CD4-positive, alpha-beta T cell treated with Interleukin-6 at 100 ng/mL for 8 hours (primary cell): ENCODE data around the gene SHOC1.
"Not testable (repeated sequence)": the region's sequence is repeated elsewhere in the genome, so short reads cannot be mapped to it uniquely, and the experiment has no call there.

Experiments
- DNase-seq: peaks from one replicate; pipeline ENCODE4 v3.0.0-alpha.2; 2020; ENCODE audit warnings: mixed read lengths, low spot score

Gene SHOC1

DNA sequence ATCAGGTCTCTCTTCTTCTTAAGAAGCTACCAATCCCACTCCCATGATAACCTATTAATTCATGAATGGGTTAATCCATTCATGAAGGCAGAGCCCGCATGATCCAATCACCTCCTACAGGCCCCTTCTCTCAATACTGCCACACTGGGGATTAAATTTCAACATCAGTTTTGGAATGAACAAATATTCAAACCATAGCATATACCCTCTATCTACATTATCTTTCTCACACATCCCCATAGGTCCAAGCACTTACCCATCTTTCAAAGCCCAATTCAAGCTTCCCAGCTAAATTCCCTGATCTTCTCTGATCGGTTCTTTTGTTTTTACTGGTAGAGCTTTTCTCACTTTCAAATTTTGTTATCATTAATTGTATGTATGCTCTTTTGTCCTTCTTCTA, 10.5 kb upstream of the SHOC1 start:
- no peak for DNase-seq

DNA sequence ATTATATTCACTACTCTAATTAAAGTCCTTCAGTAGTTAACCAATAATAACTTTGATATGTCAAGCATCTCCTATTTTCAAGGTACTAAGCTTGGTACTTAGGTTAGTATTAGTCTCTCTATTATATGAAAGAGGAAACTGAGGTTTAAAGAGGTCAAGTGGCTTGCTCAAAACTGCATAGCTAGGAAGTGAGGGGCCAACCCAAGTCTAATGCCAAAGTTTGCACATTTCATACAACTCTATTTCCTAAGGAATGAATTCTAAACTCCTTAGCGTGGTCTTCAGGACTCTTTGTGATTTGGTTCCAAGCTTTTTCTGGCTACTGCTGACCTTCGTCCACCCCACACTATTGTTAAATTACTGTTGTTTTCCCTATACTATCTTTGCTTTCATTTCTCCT, 9.9 kb upstream of the SHOC1 start:
- no peak for DNase-seq

DNA sequence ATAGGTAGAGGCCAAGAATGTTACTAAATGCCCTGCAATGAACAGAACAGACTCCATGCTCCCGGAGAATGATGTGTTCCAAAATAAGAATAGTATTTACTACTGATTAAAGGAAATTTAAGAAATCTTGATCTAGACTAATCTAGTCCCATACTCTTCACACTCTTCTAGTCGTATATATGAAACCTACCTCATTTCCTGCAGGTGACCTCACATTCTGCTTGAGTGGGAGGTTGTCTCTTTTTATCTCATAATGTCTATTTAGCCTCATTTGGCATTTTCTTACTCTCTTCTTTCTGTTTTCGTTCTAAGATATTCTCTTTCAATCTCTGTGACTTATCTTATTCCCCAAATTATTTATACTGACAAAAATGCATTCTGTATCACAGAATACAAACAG, 9.2 kb upstream of the SHOC1 start:
- no peak for DNase-seq

DNA sequence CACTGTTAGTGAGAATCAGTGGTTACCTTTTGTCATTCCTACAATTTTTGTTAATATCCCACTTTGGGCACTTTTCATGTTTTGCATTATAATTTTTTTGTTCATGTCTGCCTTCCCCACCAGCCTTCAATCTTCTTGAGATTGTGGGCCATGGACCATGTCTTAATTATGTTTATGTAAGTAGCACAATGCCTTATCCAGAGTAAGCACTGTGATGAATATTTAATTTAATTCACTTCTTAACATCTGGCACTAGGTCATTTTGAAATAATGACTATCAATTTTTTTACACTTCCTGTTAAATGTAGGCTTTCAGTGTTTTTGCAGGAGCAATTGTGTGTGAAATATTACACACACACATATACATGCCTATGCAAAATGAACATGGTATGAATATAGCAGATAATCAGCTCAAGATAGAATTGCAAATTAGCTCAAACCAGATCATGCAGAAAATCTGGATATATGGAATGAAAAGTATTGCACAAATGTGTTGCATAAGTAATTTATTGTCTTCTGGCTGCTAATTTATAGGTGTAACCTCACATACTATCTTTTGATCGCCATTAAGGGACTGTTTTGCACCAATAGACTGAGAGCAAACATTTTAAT, 5.3 kb upstream of the SHOC1 start:
- no peak for DNase-seq

DNA sequence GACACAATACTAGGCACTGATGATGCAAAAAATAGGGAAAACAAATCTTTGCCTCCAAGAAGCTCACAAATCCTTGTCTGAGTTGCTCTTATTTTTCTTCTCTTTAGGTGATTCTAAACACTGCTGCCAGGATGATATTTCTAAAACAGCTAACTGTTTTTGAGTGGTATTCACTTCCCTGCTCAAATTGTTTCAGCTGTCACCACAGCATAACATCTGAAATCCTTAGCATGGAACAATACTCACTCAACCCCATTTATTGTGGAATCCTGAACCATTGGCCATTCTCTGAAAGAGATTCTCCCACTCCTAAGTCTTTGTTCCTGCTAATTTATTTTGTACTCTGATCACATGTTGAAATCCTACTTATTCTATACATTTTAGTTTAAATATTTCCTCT, 4.8 kb upstream of the SHOC1 start:
- no peak for DNase-seq

DNA sequence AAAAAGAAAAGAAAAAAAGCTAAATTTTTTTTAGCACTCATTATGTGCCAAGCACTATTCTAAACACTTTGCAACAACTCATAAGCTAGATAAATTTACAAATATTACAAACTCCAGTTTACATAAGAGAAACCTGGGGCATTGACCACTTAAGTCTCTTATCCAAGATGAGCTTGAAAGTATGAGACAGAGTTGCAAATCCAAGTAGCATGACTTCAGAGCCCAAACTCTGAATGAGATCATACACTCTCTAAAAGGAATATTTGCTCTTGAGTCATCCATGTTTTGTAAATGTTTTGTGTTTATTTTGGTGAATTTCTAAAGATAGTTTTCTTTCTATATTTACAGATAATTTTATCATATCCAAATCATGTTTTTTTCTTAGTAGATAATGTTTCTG, 4.0 kb upstream of the SHOC1 start:
- no peak for DNase-seq

DNA sequence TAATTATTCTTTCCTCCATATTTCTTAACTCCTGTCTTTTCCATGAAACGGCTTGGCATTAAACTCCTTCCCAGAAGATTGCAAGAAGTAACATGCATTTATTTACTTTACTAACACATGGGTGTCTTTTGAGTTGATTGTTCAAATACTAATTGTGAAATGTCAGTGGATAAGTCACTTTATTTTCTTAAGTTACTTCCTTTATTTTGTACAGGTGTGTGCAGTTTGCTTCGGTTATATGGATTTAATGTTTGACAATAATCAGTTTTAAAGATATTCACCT, 761 bp upstream of the SHOC1 start:
- no peak for DNase-seq

DNA sequence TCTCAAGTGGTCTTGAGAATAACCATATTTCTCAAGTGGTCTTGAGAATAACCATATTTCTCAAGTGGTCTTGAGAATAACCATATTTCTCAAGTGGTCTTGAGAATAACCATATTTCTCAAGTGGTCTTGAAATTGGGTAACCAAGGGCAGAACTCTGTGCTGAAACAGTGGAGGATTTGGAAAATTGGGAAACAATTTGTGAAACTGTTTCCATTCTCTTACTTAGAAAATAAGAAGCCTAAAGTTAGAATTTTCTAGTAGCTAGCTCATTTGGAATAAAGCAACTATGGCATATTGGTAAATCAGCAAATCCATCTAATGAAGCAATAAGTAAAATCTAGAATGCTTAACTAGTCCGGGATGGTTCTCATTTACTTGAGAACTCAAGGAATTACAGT, 2.9 kb downstream of the SHOC1 start:
- not testable (repeated sequence) for DNase-seq

DNA sequence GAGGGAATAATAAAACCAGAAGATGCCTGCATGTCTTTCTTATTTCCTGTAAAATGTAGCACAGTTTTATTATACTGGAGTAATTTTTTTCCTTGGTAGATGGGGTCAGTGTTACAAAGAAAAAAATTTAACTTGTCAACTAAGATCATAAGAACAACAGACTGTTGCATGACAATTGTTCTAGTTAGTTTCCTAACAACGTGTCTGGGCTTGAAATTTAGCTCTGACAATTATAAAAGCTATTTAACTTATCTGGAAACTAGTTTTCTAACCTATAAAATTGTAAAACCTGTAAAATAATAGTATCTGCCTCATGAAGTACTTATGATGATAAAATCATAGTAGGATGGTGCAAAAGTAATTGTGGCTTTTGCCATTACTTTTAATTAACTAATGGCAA, 4.9 kb downstream of the SHOC1 start:
- DNase-seq, result no peak

DNA sequence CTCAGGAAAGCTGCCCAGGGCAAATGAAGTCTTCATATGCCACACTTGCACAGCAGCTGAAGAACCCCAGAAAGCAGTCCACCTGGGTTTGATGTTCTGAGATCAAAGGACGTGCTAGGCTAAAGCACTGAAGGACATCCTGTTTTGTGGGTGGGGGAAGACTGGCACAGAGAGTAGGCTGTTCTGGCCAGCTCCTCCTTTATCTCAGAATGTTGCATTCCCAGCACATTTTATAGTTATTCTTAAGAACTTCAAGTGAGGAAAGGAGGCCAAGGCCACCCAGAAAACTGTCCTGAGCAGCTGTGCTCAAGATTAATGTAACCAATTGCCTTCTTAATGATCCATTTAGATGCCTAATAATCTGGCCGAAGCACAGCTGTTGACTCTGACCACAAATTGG, 10.9 kb downstream of the SHOC1 start:
- DNase-seq, result no peak

DNA sequence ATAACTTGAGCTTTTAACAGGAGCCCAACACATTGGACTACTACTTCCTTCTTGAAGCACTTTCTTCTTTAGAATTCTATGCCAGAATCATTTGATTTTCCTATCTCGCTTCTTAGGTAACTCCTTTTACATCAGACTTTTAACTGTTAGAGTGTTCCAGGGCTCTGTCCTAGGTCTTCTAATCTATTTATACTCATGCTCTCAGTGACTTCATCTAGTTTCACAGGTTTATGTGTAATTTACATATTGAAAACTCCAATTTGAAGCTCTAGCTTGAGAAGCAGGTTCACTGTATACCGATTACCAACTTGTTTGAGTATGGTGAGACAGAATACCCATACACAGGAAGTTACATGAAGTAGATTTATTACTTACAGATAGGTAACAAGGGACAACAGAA, 11.3 kb downstream of the SHOC1 start:
- DNase-seq, result no peak

DNA sequence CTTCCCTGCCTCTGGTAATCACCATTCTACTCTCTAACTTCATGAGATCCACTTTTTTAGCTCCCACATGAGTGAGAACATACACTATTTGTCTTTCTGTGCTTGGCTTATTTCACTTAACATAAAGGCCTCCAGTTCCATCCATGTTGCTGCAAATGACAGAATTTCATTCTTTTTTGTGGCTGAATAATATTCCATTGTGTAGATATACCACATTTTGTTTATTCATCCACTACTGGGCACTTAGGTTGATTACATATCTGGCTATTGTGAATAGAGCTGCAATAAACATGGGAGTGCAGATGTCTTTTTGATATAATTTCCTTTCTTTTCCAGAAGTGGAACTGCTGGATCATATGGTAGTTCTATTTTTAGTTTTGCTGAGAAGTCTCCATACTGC, 28.7 kb downstream of the SHOC1 start:
- DNase-seq, result no peak

DNA sequence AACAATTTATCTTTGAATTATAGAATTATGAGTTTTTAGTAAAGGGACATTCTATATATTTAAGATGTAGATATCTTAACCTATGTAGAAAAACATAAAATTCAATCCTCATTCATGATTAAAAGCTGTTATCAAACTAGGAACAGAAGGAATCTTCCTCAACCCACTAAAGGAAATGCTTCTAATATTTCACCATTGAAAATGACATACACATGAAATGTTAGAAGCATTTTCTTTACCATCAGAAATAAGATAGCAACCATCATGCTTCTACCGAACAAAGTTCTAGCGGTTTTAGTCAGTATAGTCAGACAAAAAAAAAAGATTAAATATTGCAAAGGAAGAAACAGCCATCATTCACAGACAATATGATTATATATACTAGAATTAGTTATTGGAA, 32.2 kb downstream of the SHOC1 start:
- no peak for DNase-seq

DNA sequence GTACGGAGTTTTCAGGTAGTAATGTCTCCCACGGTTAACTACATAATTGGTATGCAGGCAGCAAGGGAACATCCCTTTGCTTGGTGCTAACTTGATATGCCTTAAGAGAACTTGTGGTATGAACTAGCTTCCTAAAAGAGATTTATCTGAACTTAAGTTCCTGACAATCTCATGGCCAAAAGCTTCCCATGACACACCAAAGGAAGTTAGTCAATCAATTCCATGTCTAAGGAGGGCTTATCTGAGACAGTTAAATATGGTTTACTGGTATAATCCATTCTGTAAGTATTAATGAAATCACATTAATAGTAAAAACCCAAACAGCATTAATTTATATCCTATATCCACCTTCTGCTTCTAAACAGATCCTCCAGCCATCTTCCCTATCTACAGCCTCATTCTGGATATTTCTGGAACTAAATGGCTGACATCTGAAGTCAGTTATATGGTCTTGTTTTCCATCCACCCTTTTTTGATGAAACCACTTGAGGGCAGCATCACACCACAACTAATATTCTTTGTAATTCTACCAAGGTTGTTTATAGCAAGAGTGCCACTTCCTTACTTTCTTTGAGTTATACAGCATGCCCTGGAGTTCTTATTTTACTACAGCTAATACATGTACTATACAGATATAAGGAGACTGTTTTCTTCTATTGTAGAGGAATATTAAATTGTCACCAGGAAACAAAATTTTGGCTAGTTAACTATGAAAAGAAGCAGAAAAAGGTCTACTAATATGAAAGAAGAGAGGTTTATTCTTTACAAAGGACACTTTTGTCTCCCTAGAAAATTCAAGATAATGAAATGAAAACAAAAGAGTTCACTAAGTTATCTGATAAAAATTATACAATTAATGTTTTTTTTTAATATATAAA, 34.7 kb downstream of the SHOC1 start:
- DNase-seq, result peak; percentile 66

DNA sequence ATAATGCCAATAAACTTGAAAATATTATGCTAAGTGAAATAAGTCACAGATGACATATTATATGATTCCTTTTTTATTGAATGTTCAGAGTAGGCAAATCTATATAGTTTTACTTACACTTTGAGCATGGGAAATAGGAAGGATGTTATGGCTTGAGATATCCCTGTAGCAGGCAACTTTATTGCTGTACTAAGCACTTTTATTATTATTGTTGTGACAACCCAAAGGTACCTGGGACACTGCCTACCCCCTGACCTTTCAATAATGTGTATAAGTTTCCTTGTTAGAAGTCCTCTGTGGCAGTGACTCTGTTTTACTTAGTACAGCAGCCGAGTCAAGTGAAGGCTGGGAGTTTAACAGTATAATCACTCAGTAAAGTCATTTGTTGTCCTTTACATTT, 39.9 kb downstream of the SHOC1 start:
- no peak for DNase-seq

DNA sequence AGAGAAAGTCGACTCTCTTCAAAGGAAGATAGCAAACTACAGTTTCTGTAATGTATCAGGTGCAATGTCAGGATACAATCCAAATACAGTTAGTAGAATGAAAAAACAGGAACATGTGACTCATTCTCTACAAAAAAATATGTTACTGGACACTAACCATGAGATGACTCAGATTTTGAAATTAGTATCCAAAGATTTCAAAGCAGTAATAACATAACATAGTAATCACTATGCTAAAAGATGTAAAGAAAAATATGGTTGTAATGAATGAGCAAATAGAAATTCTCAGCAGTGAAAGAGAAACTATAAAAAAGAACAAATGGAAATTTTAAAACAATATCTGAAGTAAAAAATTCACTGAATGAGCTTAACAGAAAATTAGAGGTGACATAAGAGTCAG, 42.3 kb downstream of the SHOC1 start:
- no peak for DNase-seq
